GM12891 (cell line): Measurements from ENCODE around the gene NHSL1.

Experiments
- DNase-seq: peaks from one replicate; pipeline ENCODE4 v3.0.0; 2011; ENCODE audit warnings: low spot score; ENCODE audit not compliant: insufficient read length
- FAIRE-seq: peaks from 2 replicates; lab custom pipeline; 2011; peaks lifted over from hg19 to GRCh38; lab: Jason Lieb, UNC
- PAX5 ChIP-seq: IDR thresholded peaks from 2 replicates; pipeline ENCODE4 v1.6.1; 2011; ENCODE audit warnings: low read length, moderate library complexity, mild to moderate bottlenecking; ENCODE audit not compliant: insufficient read depth, severe bottlenecking
- POLR2A ChIP-seq: IDR thresholded peaks from 2 replicates; pipeline ENCODE4 v1.6.1; 2011; ENCODE audit warnings: low read depth, low read length, control low read depth
- POLR2AphosphoS5 ChIP-seq: IDR thresholded peaks from 2 replicates; pipeline ENCODE4 v1.6.1; 2011; ENCODE audit warnings: low read depth, low read length, control low read depth
- POU2F2 ChIP-seq: IDR thresholded peaks from 2 replicates; pipeline ENCODE4 v1.6.1; 2011; ENCODE audit warnings: low read depth, mild to moderate bottlenecking, control low read depth, low read length, moderate library complexity
- SPI1 ChIP-seq: IDR thresholded peaks from 2 replicates; pipeline ENCODE4 v1.6.1; 2011; ENCODE audit warnings: low read depth, low read length, control low read depth
- TAF1 ChIP-seq: IDR thresholded peaks from 2 replicates; pipeline ENCODE4 v1.6.1; 2011; ENCODE audit warnings: low read depth, low read length, control low read depth

Gene NHSL1

GRCh38 chr6:138406443-138406842 lies 92.9 kb downstream of the NHSL1 start:
- no peak for FAIRE-seq
- TF ChIP-seq PAX5 = no peak
- TF ChIP-seq SPI1 = no peak
- TF ChIP-seq TAF1 = no peak
- no peak for TF ChIP-seq POU2F2
- TF ChIP-seq POLR2A = no peak
- no peak for TF ChIP-seq POLR2AphosphoS5
- DNase-seq = no peak

DNA sequence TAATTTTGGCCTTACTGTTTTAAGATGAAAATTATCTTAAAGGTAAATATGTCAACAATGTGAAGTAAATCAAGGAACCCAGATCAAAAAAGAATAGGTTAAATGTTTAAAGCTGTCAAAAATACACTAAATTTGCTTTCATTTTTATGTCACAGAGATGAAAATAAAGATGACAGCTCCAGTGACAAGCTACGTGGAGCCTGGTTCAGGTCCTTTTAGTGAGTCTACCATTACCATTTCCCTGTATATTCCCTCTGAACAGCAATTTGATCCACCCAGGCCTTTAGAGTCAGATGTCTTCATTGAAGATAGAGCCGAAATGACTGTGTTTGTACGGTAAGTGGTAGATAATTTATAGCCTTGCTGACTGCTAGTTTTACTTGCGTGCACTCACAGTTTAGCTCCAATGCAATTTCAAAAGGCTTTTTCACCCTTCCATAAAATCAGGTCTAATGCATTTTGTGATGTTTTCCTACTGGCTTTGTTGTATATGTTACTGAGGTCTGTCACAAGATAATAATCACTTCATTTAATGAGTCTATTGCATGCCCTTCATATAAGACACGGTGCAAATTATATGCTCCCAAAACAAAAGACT lies 93.4 kb downstream of the NHSL1 start:
- no peak for FAIRE-seq
- DNase-seq = no peak
- TF ChIP-seq PAX5 (no peak), POLR2AphosphoS5 (no peak), POU2F2 (no peak), TAF1 (no peak)

DNA sequence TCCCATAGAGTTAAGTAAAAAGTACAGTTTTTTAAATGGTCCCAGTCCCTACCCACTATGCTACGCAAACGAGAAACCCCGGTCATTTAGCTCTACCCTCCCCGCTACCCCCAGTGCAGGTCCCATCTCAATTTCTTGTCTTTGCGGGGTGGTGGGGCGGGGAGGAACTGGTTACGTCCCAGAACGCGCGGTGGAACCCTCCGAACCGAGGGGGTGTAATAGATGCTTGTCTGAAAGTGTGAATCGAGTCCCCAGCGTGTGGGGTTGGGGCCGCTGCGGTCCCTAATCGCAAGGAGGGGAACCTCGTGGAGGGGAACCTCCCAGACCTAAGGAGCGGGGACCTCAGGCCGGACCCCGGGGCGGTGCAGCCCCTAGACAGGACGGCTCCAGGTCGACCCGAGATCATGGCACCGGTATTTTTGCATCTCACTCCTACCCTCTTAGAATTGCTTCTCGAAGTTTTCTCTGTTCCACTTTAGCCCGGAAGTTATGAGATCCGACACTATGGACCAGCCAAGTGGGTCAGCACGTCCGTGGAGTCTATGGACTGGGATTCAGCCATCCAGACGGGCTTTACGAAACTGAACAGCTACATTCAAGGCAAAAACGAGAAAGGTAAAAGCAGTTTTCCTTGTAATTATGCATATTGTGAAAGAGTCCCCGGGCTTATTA lies 94.5 kb downstream of the NHSL1 start:
- peak; percentile 35 for DNase-seq
- no peak for TF ChIP-seq TAF1
- no peak for TF ChIP-seq POLR2A
- no peak for TF ChIP-seq POLR2AphosphoS5
- TF ChIP-seq PAX5 = no peak
- no peak for TF ChIP-seq POU2F2
- no peak for TF ChIP-seq SPI1
- peak; percentile 28 for FAIRE-seq

GRCh38 chr6:138403801-138404665 lies 95.3 kb downstream of the NHSL1 start, which contains the start of gene HEBP2:
Gene HEBP2 (plus strand): TSS chr6:138404223. CDS start chr6:138404496, 273 bp downstream.
- TF ChIP-seq SPI1 (peak; percentile 67), POU2F2 (no peak)
- FAIRE-seq = peak; percentile 85
- peak; percentile 93 for DNase-seq

DNA sequence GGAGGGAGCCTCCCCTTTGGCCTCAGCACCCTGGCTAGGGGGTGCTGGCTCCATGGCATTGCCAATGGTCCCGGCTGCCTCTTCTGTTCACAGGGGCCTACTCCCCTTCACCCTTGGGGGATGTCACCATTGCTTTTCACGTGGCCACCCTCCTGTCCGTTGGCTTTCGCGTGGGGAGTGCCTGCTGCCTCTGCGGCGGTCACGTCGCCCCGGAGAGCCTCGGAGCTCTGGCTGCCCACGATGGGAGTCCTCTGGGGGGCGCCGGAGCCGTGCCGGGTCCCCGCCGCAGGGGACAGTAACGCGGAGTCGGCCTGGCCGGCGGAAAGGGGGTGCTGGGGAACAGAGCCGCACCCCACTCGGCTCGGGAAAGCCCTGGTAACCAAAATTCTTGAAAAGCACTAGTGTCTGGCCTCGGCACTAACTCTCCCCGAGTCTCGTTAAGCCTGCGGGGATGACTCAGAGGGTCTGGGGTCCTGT lies 95.9 kb downstream of the NHSL1 start:
- FAIRE-seq (no peak), DNase-seq (peak; percentile 39)
- TF ChIP-seq POLR2AphosphoS5 (no peak), SPI1 (no peak), TAF1 (no peak), PAX5 (no peak), POU2F2 (no peak), POLR2A (no peak)

DNA sequence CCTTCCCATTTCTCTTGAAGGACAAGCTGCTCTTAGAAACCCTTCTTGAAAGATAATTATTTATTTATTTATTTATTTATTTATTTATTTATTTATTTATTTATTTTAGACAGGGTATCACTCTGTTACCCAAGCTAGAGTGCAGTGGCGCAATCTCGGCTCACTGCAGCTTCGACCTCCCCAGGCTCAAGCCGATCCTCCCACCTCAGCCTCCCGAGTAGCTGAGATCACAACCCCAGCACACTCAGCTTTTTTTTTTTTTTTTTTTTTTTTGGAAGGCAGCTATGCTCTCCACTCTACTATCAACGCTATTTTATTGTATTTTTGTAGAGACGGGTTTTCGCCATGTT lies 96.5 kb downstream of the NHSL1 start:
- FAIRE-seq = no peak
- no peak for DNase-seq
- TF ChIP-seq SPI1 = no peak
- no peak for TF ChIP-seq POLR2AphosphoS5
- no peak for TF ChIP-seq TAF1
- TF ChIP-seq POLR2A = no peak
- TF ChIP-seq POU2F2 = no peak
- TF ChIP-seq PAX5 = no peak

DNA sequence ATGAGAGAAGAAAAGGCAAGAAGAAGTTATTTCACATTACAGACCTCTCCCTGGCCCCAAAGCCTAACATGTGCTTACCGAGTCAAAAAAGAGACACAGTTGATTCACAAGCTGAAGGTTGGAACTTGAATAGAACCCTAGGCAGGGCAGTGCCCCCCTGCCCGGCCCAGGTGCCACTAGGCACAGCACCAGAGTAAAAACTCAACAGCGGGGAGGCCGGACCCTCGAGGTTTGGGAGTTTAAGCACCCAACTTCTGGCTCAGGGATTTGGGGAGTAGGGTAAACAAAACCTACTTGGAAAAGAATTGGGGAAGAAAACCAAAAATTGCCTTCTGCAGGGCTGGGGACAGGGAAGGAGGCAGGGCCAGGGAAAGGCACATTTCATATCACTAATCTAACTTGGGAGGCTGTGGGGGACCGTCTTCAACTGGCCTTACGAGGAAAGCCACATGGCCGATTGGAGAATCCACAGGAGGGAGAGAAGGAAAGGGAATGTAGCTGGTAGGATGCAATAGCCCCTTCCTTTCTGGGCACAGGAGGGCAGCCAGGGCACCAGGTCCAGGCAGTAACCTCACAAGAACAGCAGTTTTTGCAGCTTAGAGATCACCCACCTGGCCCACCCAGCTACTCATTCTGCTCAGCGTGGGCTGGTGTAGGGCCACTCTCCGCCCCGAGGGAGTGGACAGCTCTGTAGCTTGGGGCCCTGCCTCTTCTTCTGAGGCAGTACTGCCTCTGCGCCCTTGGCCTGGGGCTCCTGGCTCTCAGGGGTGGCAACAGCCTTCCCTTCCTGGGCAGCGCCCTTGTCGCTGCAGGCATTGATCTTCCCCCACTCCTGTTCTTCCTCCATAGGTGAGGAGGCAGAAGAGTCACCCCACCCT lies 97.1 kb downstream of the NHSL1 start:
- TF ChIP-seq POU2F2 (no peak), TAF1 (no peak), SPI1 (no peak), POLR2AphosphoS5 (no peak), POLR2A (no peak), PAX5 (no peak)
- DNase-seq (no peak), FAIRE-seq (no peak)

- FAIRE-seq (no peak), DNase-seq (no peak)
- TF ChIP-seq SPI1 = no peak
- TF ChIP-seq TAF1 = no peak
- no peak for TF ChIP-seq POU2F2
- no peak for TF ChIP-seq POLR2AphosphoS5
- no peak for TF ChIP-seq POLR2A
- no peak for TF ChIP-seq PAX5
Observed at GRCh38 chr6:138400326-138400725, 99.0 kb downstream of the NHSL1 start.
